GM23338 (cell line): Measurements from ENCODE around the gene GPATCH2. TPM values are rescaled to one million over a fixed set of nuclear protein-coding genes. Genes with fewer than 3 reads are reported as not detected.

Experiments
- ATAC-seq: fragments of 200-7000 bp; cut with Tn5 transposase; 3 replicates; pipeline ENCODE4 v1.9.1; 2020
- DNase-seq: peaks from one replicate; pipeline ENCODE4 v3.0.0-alpha.2; 2015; ENCODE audit warnings: low spot score
- H2AFZ ChIP-seq: fragments of 200-600 bp; sonication (generic); 2 replicates; pipeline ENCODE4 v1.8.0; 2016; ENCODE audit warnings: antibody characterized with exemption, mild to moderate bottlenecking, moderate library complexity
- H3F3A ChIP-seq: fragments of 200-600 bp; sonication (generic); replicated peaks from 2 replicates; pipeline ENCODE4 v1.8.0; 2017; ENCODE audit warnings: antibody characterized with exemption, mixed run types, low read depth
- H3K27ac ChIP-seq: fragments of 200-600 bp; sonication (generic); 2 replicates; pipeline ENCODE4 v1.6.1; 2016; ENCODE audit warnings: low read depth
- H3K27me3 ChIP-seq: fragments of 200-600 bp; sonication (generic); 2 replicates; pipeline ENCODE4 v1.8.0; 2016; ENCODE audit warnings: mild to moderate bottlenecking, mixed run types, moderate library complexity; ENCODE audit not compliant: insufficient read depth
- H3K36me3 ChIP-seq: fragments of 200-600 bp; sonication (generic); 2 replicates; pipeline ENCODE4 v1.8.0; 2016; ENCODE audit warnings: mild to moderate bottlenecking; ENCODE audit not compliant: insufficient read depth
- H3K4me1 ChIP-seq: fragments of 200-600 bp; sonication (generic); 2 replicates; pipeline ENCODE4 v1.8.0; 2016; ENCODE audit warnings: mild to moderate bottlenecking, moderate library complexity; ENCODE audit not compliant: insufficient read depth
- H3K4me2 ChIP-seq: fragments of 200-600 bp; sonication (generic); 2 replicates; pipeline ENCODE4 v1.7.1; 2017; ENCODE audit warnings: mixed run types
- H3K4me3 ChIP-seq: fragments of 200-600 bp; sonication (generic); 2 replicates; pipeline ENCODE4 v1.6.1; 2016; ENCODE audit warnings: mixed run types
- H3K79me2 ChIP-seq: fragments of 200-600 bp; sonication (generic); replicated peaks from 2 replicates; pipeline ENCODE4 v1.8.0; 2017; ENCODE audit warnings: mild to moderate bottlenecking; ENCODE audit not compliant: insufficient read depth
- H3K9me2 ChIP-seq: fragments of 200-600 bp; sonication (generic); 2 replicates; pipeline ENCODE4 v1.8.0; 2017; ENCODE audit not compliant: insufficient read depth
- H4K20me1 ChIP-seq: fragments of 200-600 bp; sonication (generic); replicated peaks from 2 replicates; pipeline ENCODE4 v1.8.0; 2017; ENCODE audit warnings: mild to moderate bottlenecking; ENCODE audit not compliant: insufficient read depth
- H3K27ac Mint-ChIP-seq: 2 replicates; pipeline ENCODE4 v1.8.0; 2020; ENCODE audit warnings: inconsistent platforms, mild to moderate bottlenecking, moderate library complexity, mixed read lengths
- H3K27me3 Mint-ChIP-seq: 3 replicates; pipeline ENCODE4 v1.8.0; 2022; ENCODE audit warnings: low read depth, mild to moderate bottlenecking, moderate library complexity, mixed read lengths, inconsistent platforms; ENCODE audit not compliant: insufficient read depth, poor library complexity
- H3K36me3 Mint-ChIP-seq: 3 replicates; pipeline ENCODE4 v1.8.0; 2021; ENCODE audit warnings: low read depth, mild to moderate bottlenecking, inconsistent platforms, moderate library complexity, mixed read lengths
- H3K4me1 Mint-ChIP-seq: 3 replicates; pipeline ENCODE4 v1.8.0; 2020; ENCODE audit warnings: mild to moderate bottlenecking, inconsistent platforms, mixed read lengths
- H3K4me3 Mint-ChIP-seq: 3 replicates; pipeline ENCODE4 v1.8.0; 2021; ENCODE audit warnings: moderate library complexity, mild to moderate bottlenecking, inconsistent platforms, mixed read lengths
- H3K9me3 Mint-ChIP-seq: 3 replicates; pipeline ENCODE4 v1.8.0; 2020; ENCODE audit warnings: moderate library complexity, mild to moderate bottlenecking, inconsistent platforms, mixed read lengths
- CREB1 ChIP-seq: fragments of 250-450 bp; sonication (Bioruptor Pico); IDR thresholded peaks from 2 replicates; pipeline ENCODE4 v1.5.0; 2020; ENCODE audit warnings: low read depth, mild to moderate bottlenecking, moderate library complexity
- CTCF ChIP-seq, 2 experiments: fragments of 200-600 bp in 1 of 2; sonication (generic) in 1 of 2; conservative IDR thresholded peaks; 2 replicates each; pipeline versions ENCODE4 v1.5.1 to v1.6.1; 2016 to 2017; ENCODE audit warnings: antibody characterized with exemption in 2 of 2, low read depth in 2 of 2, mild to moderate bottlenecking in 2 of 2, moderate library complexity in 1 of 2
- ETS1 ChIP-seq: IDR thresholded peaks from 2 replicates; pipeline ENCODE4 v1.6.1; 2016; ENCODE audit warnings: antibody characterized with exemption
- EZH2 ChIP-seq: fragments of 200-600 bp; sonication (generic); IDR thresholded peaks from one replicate; pipeline ENCODE4 v1.8.0; 2017; ENCODE audit warnings: antibody characterized with exemption, mild to moderate bottlenecking, low read depth; ENCODE audit not compliant: unreplicated experiment
- EZH2phosphoT487 ChIP-seq: fragments of 200-600 bp; sonication (generic); IDR thresholded peaks from one replicate; pipeline ENCODE4 v1.8.1; 2018; ENCODE audit warnings: antibody characterized with exemption; ENCODE audit not compliant: unreplicated experiment
- JUNB ChIP-seq: IDR thresholded peaks from one replicate; pipeline ENCODE4 v1.6.1; 2016; ENCODE audit warnings: antibody characterized with exemption; ENCODE audit not compliant: unreplicated experiment
- NANOG ChIP-seq: IDR thresholded peaks from 2 replicates; pipeline ENCODE4 v1.6.1; 2016; ENCODE audit warnings: antibody characterized with exemption, borderline replicate concordance
- POLR2AphosphoS5 ChIP-seq: IDR thresholded peaks from 2 replicates; pipeline ENCODE4 v1.6.1; 2016; ENCODE audit warnings: antibody characterized with exemption, low read depth
- REST ChIP-seq: IDR thresholded peaks from one replicate; pipeline ENCODE4 v1.6.1; 2018; ENCODE audit warnings: antibody characterized with exemption; ENCODE audit not compliant: unreplicated experiment
- STAT1 ChIP-seq: IDR thresholded peaks from one replicate; pipeline ENCODE4 v1.6.1; 2016; ENCODE audit warnings: antibody characterized with exemption; ENCODE audit not compliant: unreplicated experiment
- ZNF114 ChIP-seq: fragments of 250-450 bp; sonication (Bioruptor Pico); IDR thresholded peaks from 2 replicates; pipeline ENCODE4 v1.5.0; 2020; ENCODE audit warnings: mild to moderate bottlenecking, moderate library complexity
- ZNF331 ChIP-seq: fragments of 250-450 bp; sonication (Bioruptor Pico); IDR thresholded peaks from 2 replicates; pipeline ENCODE4 v1.5.0; 2020; ENCODE audit warnings: low read depth, mild to moderate bottlenecking, moderate library complexity
- polyA plus RNA-seq: library from polyadenylated mRNA; unstranded; fragments of >200 nt; fragmentation: Nextera tagmentation; extraction: Ambion mirVana; gene quantifications from 2 replicates; pipeline ENCODE4 v1.2.1, GENCODE V29; 2016
- total RNA-seq: library from RNA; depleted of rRNA; stranded (reverse); fragments of >200 nt; shearing (Covaris generic); gene quantifications from 2 replicates; pipeline ENCODE4 v1.2.3, GENCODE V29; 2014

Gene GPATCH2
- total and polyA plus RNA-seq, 2 experiments from 2014 or later: 12.3 to 26.7 TPM

- TF ChIP-seq NANOG: no peak
- no peak for TF ChIP-seq CTCF (conservative IDR thresholded peaks at IDR 0.05; ENCODE audit: low read depth in 2 of 2)
- no peak for TF ChIP-seq ZNF114 (CRISPR knock-in tag)
- no peak for TF ChIP-seq ETS1
- no peak for TF ChIP-seq ZNF331 (CRISPR knock-in tag)
- no peak for TF ChIP-seq EZH2phosphoT487
These were observed 16.6 kb downstream of the GPATCH2 start (continued) for GRCh38 chr1:217614200-217614712.

- ATAC-seq: no peak
- H3K27ac Mint-ChIP-seq: no peak overlapping the region
- no peak for DNase-seq
- H3K4me3 ChIP-seq: no peak overlapping the region
- no peaks in the 10 kb centered on the region for H3K27me3 ChIP-seq
- no peaks in the 10 kb centered on the region for H3K4me1 ChIP-seq
- H3K36me3 Mint-ChIP-seq: peaks cover 3% of the 10 kb centered on the region; the same call in 1 of the 3 replicates
- peaks cover 2% of the 10 kb centered on the region for H3K27me3 Mint-ChIP-seq
- H3K9me2 ChIP-seq: no peaks in the 10 kb centered on the region
- H3K36me3 ChIP-seq: no peaks in the 10 kb centered on the region
- no peaks in the 10 kb centered on the region for H3K4me1 Mint-ChIP-seq
- 0 out of 2 replicates have a peak, but pooled peaks cover 4% of the 10 kb centered on the region for H3K79me2 ChIP-seq
- H3K4me3 Mint-ChIP-seq: no peak overlapping the region
- H3K4me2 ChIP-seq: no peak overlapping the region
- no peak overlapping the region for H3K27ac ChIP-seq
- no peaks in the 10 kb centered on the region for H3K9me3 Mint-ChIP-seq
- H4K20me1 ChIP-seq: no peaks in the 10 kb centered on the region; the same call in 1 of the 2 replicates
- H2AFZ ChIP-seq: no peak overlapping the region
- H3F3A ChIP-seq: no peaks in the 10 kb centered on the region
- no peak for TF ChIP-seq REST
- TF ChIP-seq POLR2AphosphoS5: no peak
- no peak for TF ChIP-seq ZNF114 (CRISPR knock-in tag)
- no peak for TF ChIP-seq ETS1
- no peak for TF ChIP-seq EZH2
- no peak for TF ChIP-seq CTCF (conservative IDR thresholded peaks at IDR 0.05; ENCODE audit: low read depth in 2 of 2)
- TF ChIP-seq EZH2phosphoT487: no peak
- TF ChIP-seq CREB1 (CRISPR knock-in tag): no peak
- no peak for TF ChIP-seq JUNB
- no peak for TF ChIP-seq STAT1
These were observed 25.5 kb downstream of the GPATCH2 start for GRCh38 chr1:217605390-217605789.
